DND-41 (cell line): ENCODE results near the gene TMEM86A.

Experiments used
- ATAC-seq: fragments of 200-7000 bp; cut with Tn5 transposase; 3 replicates; pipeline ENCODE4 v1.9.1; 2021; ENCODE audit warnings: low read depth; ENCODE audit not compliant: insufficient read depth
- DNase-seq: peaks from one replicate; pipeline ENCODE4 v3.0.0-alpha.2; 2020
- H2AFZ ChIP-seq: 2 replicates; pipeline ENCODE4 v1.6.0; 2012; ENCODE audit warnings: low read depth, low read length
- H3K27ac ChIP-seq: 2 replicates; pipeline ENCODE4 v1.5.1; 2012; ENCODE audit warnings: low read length, inconsistent platforms
- H3K27me3 ChIP-seq: fragments of 200-600 bp; sonication (generic); 2 replicates; pipeline ENCODE4 v1.6.0; 2012; ENCODE audit warnings: low read length, mild to moderate bottlenecking, inconsistent platforms; ENCODE audit not compliant: insufficient read depth, poor library complexity
- H3K36me3 ChIP-seq: 2 replicates; pipeline ENCODE4 v1.5.1; 2012; ENCODE audit warnings: low read length, inconsistent platforms; ENCODE audit not compliant: insufficient read depth
- H3K4me1 ChIP-seq: 2 replicates; pipeline ENCODE4 v1.5.1; 2012; ENCODE audit warnings: mild to moderate bottlenecking, low read length; ENCODE audit not compliant: insufficient read depth
- H3K4me2 ChIP-seq: 2 replicates; pipeline ENCODE4 v1.6.0; 2012; ENCODE audit warnings: mild to moderate bottlenecking, moderate library complexity, low read length, inconsistent platforms; ENCODE audit not compliant: insufficient read depth
- H3K4me3 ChIP-seq, 2 experiments: fragments of 200-600 bp in 1 of 2; shearing (Covaris generic) in 1 of 2; 2 replicates each; pipeline ENCODE4 v1.5.1; 2012 to 2016; ENCODE audit warnings: inconsistent platforms in 2 of 2, low read length in 2 of 2, mild to moderate bottlenecking in 2 of 2, low read depth in 1 of 2, moderate library complexity in 1 of 2
- H3K79me2 ChIP-seq: 2 replicates; pipeline ENCODE4 v1.6.0; 2012; ENCODE audit warnings: low read length, inconsistent platforms; ENCODE audit not compliant: insufficient read depth
- H3K9ac ChIP-seq: 2 replicates; pipeline ENCODE4 v1.6.0; 2012; ENCODE audit warnings: low read depth, mild to moderate bottlenecking, inconsistent platforms, low read length, moderate library complexity
- H3K9me3 ChIP-seq: 2 replicates; pipeline ENCODE4 v1.5.1; 2012; ENCODE audit warnings: low read length, moderate library complexity, mild to moderate bottlenecking, inconsistent platforms; ENCODE audit not compliant: insufficient read depth, severe bottlenecking
- H4K20me1 ChIP-seq: 2 replicates; pipeline ENCODE4 v1.6.0; 2012; ENCODE audit warnings: low read length; ENCODE audit not compliant: insufficient read depth
- CTCF ChIP-seq: IDR thresholded peaks from 2 replicates; pipeline ENCODE4 v1.5.1; 2012; ENCODE audit warnings: borderline replicate concordance, low read length, moderate library complexity, mild to moderate bottlenecking; ENCODE audit not compliant: poor library complexity, severe bottlenecking; ENCODE audit errors: extremely low read depth
- EZH2 ChIP-seq: IDR thresholded peaks from 3 replicates; pipeline ENCODE4 v1.6.1; 2012; ENCODE audit warnings: borderline replicate concordance, low read depth, mild to moderate bottlenecking, moderate library complexity, low read length, inconsistent platforms; ENCODE audit not compliant: severe bottlenecking

Gene TMEM86A

GRCh38 chr11:18728658-18729057 is 30.1 kb downstream of the TMEM86A start:
- no peak for DNase-seq
- H3K27me3 ChIP-seq, result peaks cover 2% of the 10 kb centered on the region
- no peaks in the 10 kb centered on the region for H3K36me3 ChIP-seq
- ATAC-seq, result no peak
- H3K4me3 ChIP-seq, result no peak overlapping the region
- H3K9me3 ChIP-seq, result no peaks in the 10 kb centered on the region
- H3K4me2 ChIP-seq, result no peak overlapping the region
- no peak for TF ChIP-seq EZH2
- TF ChIP-seq CTCF, result no peak
- H4K20me1 ChIP-seq, result no peaks in the 10 kb centered on the region
- H3K79me2 ChIP-seq, result no peaks in the 10 kb centered on the region
- H2AFZ ChIP-seq, result no peak overlapping the region
- no peak overlapping the region for H3K27ac ChIP-seq
- no peak overlapping the region for H3K9ac ChIP-seq
- peaks cover 13% of the 10 kb centered on the region for H3K4me1 ChIP-seq

- H3K79me2 ChIP-seq, result no peaks in the 10 kb centered on the region
- H3K27me3 ChIP-seq, result peaks cover 2% of the 10 kb centered on the region
- TF ChIP-seq CTCF, result no peak
- no peak for TF ChIP-seq EZH2
- H3K36me3 ChIP-seq, result no peaks in the 10 kb centered on the region
- H3K4me2 ChIP-seq, result no peak overlapping the region
- no peak overlapping the region for H3K9ac ChIP-seq
- H3K4me3 ChIP-seq, result no peak overlapping the region
- H4K20me1 ChIP-seq, result no peaks in the 10 kb centered on the region
- no peaks in the 10 kb centered on the region for H3K9me3 ChIP-seq
- peaks cover 13% of the 10 kb centered on the region for H3K4me1 ChIP-seq
- no peak for DNase-seq
- no peak overlapping the region for H3K27ac ChIP-seq
- no peak overlapping the region for H2AFZ ChIP-seq
- ATAC-seq, result no peak
These were observed 30.8 kb downstream of the TMEM86A start for GRCh38 chr11:18729426-18729825.

GRCh38 chr11:18730020-18730419 is 31.4 kb downstream of the TMEM86A start:
- no peak overlapping the region for H3K27ac ChIP-seq
- H3K9ac ChIP-seq, result no peak overlapping the region
- H3K79me2 ChIP-seq, result no peaks in the 10 kb centered on the region
- peaks cover 2% of the 10 kb centered on the region for H3K27me3 ChIP-seq
- no peak overlapping the region for H3K4me2 ChIP-seq
- ATAC-seq (no peak), DNase-seq (no peak)
- TF ChIP-seq EZH2, result no peak
- no peak for TF ChIP-seq CTCF
- H4K20me1 ChIP-seq, result no peaks in the 10 kb centered on the region
- no peak overlapping the region for H3K4me3 ChIP-seq
- H2AFZ ChIP-seq, result 0 out of 2 replicates have a peak overlapping the region, but pooled peaks have one; percentile 3
- H3K4me1 ChIP-seq, result peaks cover 13% of the 10 kb centered on the region
- no peaks in the 10 kb centered on the region for H3K36me3 ChIP-seq
- H3K9me3 ChIP-seq, result no peaks in the 10 kb centered on the region

GRCh38 chr11:18731441-18731840 is 32.9 kb downstream of the TMEM86A start:
- Histone ChIP-seq H2AFZ (peak overlapping the region; percentile 70), H3K36me3 (no peaks in the 10 kb centered on the region), H3K27me3 (peaks cover 2% of the 10 kb centered on the region), H4K20me1 (no peaks in the 10 kb centered on the region), H3K9ac (no peak overlapping the region), H3K4me2 (no peak overlapping the region), H3K9me3 (no peaks in the 10 kb centered on the region), H3K4me1 (peaks cover 13% of the 10 kb centered on the region), H3K27ac (no peak overlapping the region), H3K79me2 (no peaks in the 10 kb centered on the region), H3K4me3 (no peak overlapping the region)
- TF ChIP-seq EZH2 (no peak), CTCF (no peak)
- DNase-seq (no peak), ATAC-seq (no peak)
